Activated CD4-positive, CD25-positive, alpha-beta regulatory T cell treated with anti-CD3 and anti-CD28 coated beads, Interleukin-2, amount 50 U/mL, for 16 hours (primary cell): ENCODE measurements around the gene PIH1D2.
"Not testable (repeated sequence)": the region's sequence is repeated elsewhere in the genome, so short reads cannot be mapped to it uniquely, and the experiment has no call there.

Source experiments
- DNase-seq: peaks from one replicate; pipeline ENCODE4 v3.0.0-alpha.2; 2020; ENCODE audit warnings: low read depth, low spot score

The PIH1D2 gene

GRCh38 chr11:112057170-112057569, 16.6 kb downstream of the PIH1D2 start:
- DNase-seq = no peak

- DNase-seq = no peak
Observed at GRCh38 chr11:112051768-112052167, 22.0 kb downstream of the PIH1D2 start.

- DNase-seq = no peak
Observed at GRCh38 chr11:112050721-112051120, 23.1 kb downstream of the PIH1D2 start.

- DNase-seq = no peak
Observed at GRCh38 chr11:112049777-112050176, 24.0 kb downstream of the PIH1D2 start.

GRCh38 chr11:112048256-112048655, 25.6 kb downstream of the PIH1D2 start:
- not testable (repeated sequence) for DNase-seq

DNA sequence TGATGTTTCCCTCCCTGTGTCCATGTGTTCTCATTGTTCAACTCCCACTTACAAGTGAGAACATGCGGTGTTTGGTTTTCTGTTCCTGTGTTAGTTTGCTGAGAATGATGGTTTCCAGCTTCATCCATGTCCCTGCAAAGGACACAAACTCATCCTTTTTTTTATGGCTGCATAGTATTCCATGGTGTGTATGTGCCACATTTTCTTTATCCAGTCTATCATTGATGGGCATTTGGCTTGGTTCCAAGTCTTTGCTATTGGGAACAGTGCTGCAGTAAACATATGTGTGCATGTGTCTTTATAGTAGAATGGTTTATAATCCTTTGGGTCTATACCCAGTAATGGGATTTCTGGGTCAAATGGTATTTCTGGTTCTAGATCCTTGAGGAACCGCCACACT, 27.2 kb downstream of the PIH1D2 start:
- not testable (repeated sequence) for DNase-seq

DNA sequence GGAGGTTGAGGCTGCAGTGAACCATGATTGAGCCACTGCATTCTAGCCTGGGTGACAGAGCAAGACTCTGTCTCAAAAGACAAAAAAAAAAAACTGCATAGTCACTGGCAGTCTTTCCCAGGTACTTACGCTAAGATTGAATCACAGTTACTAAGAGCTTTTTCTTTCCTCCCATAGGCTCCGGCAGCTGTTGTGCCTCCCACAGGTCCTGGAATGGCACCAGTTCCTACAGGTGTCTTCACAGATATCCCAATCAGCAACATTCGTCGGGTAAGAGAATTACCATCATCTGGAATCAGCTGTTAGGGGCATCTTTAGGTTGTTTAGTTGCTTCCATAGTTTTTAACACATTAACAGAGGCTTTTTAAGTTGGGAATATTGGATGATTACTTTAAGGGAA, 28.9 kb downstream of the PIH1D2 start:
- DNase-seq = no peak

DNA sequence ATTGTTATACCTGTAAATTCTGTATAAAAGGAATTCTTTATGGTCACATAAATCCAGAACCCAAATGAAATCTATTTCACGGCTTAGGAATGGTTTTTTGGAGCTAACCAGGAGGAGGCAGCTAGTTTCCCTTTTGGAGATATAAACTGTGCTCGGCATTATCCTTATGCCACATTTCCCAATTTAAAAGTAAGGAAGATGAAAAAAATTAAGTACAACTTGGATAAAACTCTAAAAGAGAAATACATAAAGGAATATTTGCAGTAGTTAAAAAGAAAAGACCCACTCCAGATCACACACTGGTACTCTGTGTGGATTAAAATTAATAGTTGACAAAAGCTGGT, 30.9 kb downstream of the PIH1D2 start:
- no peak for DNase-seq

DNA sequence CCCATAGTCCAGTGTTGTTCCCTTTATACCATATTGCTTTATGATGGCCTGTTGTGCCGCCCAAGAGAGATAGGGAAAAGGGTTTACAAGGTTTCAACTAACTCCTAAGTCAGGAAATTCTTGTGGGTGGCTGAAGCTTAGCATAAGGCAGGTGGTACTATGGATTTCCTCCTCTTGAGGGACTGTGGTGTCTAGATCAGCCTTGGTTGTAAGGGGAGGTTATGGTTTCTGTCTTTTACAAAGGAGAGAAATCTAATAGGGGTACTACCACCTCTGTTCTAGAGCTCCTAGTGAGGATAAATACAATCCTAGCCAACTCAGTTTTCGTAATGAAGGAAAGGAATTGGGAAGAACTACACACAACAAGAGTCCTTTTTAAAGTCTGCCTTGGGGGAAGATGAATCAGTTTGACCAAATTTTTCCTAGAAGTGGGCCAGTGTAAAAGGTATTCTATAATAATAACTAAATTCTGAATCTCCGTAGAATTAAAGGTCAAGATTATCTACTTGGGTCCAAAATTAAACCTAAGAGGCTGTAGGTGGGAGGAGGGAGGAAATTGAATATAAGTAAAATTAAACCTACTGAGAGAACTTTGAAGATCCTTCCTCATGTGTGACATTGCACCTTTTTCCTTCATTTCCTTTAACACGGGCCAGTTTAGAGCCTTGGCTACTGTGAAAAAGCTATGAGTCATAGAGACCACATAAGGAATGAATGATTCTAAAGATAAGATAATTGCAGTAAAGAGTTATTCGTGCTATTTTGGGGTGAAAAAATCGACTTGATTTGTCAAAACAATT, 31.5 kb downstream of the PIH1D2 start:
- DNase-seq = no peak

DNA sequence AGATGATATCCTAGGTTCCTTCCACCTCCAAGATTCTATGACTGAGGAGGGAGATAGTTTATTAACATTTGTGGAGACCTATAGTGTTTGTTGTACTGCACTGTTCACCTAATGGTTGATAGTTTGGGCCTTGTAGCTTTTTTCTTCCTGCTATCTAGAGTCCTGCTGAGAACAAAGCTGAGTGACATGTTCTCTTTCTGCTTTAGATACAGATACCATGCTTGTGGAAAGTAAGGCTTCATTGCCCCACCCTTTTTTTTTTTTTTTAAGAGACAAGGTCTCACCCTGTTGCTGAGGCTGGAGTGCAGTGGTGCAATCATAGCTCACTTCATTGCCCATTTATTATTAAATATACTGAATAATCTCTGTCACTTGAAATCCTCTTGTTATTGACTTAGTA, 36.3 kb downstream of the PIH1D2 start:
- DNase-seq = no peak

DNA sequence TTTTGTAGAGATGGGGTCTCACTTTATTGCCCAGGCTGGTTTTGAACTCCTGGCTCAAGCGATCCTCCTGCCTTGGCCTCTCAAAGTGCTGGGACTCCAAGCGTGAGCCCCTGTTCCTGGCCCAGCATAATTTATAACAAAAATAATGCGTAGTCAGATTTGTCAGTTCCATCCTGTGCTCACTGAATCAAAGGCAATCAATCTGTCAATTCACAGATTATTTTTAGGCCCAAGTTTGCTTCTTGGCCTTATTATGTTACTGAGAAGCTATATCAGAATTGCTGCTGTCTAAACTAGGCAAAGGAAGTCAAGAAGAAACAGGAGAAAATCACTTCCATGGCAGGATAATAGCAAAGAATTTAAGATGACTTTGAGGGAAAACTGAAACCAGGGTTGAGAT, 39.9 kb downstream of the PIH1D2 start:
- no peak for DNase-seq

- no peak for DNase-seq
Observed at GRCh38 chr11:112029460-112029859, 44.4 kb downstream of the PIH1D2 start.

DNA sequence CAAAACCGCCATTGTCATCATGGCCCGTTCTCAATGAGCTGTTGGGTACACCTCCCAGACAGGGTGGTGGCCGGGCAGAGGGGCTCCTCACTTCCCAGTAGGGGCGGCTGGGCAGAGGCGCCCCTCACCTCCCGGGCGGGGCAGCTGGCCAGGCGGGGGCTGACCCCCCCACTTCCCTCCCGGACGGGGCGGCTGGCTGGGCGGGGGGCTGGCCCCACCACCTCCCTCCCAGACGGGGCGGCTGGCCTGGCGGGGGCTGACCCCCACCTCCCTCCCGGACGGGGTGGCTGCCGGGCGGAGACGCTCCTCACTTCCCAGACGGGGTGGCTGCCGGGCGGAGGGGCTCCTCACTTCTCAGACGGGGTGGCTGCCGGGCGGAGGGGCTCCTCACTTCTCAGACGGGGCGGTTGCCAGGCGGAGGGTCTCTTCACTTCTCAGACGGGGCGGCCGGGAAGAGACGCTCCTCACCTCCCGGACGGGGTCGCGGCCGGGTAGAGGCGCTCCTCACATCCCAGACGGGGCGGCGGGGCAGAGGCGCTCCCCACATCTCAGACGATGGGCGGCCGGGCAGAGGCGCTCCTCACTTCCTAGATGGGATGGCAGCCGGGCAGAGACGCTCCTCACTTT, 46.9 kb downstream of the PIH1D2 start:
- DNase-seq = not testable (repeated sequence)

DNA sequence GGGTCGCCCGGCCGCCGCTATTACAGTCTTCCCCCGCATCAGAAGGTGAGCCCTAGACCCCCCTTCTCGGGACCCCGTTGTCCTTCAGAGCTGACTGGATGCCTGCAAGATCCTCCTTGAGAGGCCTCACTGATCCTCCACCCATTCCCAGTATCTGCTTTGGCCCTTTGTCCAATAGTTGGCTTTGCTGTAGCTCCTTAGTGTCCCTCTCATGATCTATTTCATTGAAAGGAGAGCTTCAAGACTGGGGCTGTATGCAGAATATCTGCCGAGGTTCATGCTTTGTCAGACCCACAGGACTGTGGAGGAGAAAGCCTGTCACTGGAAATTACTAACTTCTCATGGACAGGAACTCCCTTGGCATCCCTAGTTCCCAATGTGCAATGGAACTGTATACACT, 48.1 kb downstream of the PIH1D2 start:
- DNase-seq = no peak

DNA sequence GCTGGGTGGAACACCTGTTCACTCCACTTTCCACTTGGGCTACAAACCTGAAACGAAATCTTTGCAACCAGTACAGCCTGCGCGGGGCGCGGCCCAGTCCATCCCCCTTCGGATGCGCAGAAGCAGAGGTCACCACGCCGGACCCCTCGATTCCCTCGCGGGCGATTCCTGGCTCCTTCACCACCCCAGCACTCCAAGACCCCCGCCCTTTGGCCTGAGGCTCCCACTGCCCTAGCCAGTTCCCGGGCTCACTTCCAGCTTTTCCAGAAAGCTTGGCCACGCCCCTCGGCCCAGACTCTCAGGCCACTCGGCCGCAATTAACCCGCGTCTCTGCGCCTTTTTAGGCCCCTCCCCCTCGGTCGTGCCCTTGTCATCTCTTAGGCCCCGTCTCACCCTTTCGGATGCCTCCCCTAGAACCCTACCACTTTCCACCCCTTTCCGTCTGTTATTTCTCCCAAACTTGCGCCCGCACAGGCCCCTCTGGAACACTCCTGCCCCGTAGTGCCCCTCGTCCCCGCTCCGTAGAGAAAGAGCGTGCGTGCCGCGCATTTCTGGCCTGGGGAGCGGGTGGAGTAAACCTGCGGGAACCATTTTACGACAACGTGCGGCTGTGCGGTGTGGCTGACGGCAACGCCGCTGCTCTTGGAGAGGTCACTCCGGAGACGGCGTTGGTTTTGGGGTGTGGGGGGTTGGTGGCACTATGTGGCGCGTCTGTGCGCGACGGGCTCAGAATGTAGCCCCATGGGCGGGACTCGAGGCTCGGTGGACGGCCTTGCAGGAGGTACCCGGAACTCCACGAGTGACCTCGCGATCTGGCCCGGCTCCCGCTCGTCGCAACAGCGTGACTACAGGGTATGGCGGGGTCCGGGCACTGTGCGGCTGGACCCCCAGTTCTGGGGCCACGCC, 48.8 kb downstream of the PIH1D2 start, which contains the start of gene DLAT:
TSS of gene DLAT (plus strand) at position 636 of the 906 bp plus-strand sequence. CDS start at position 701, 65 bp downstream.
- peak; percentile 67 for DNase-seq

DNA sequence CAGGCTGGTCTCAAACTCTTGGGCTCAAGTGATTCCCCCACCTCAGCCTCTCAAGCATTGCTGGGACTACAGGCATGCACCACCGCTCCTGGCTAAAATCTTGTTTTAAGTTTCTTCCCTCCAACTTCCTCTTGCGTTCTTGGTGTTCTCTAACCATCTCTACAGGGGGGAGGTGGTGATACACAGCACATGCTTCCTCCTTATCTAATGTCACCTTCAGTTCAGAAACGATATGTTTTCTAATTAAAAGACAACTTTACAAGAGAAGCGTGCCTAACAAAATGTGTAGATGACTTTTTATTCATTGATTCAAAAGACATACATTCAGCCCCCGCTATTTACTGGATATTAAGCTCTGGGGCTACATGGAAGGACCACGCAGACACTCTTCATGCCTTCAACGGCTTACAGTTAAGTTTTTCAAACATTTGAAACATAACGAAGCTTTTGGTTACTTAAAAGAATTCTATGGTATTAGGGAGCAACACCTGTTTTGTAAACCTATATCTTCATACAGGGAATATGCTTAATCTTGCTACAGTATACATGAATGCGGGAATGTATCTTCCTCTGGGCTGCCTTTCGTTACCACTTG, 49.5 kb downstream of the PIH1D2 start:
- DNase-seq = no peak

DNA sequence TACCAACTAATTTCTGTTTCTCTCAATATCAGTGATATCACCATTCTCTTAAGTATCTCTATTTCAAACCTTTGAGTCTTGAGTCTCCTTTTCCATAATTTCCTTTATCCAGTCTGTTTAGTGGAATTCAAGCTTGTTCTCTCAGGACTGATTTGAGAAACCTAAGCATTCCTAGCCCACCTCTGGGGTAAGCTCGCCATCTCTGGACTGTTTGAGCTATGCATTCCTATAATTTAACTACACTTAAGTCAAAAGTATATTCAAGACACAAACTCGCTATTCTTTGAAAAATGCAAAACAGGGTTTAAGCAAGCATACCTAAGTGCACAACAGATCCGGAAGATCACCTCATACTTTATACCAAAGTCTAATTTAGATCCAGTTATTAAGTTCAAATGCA, 50.7 kb downstream of the PIH1D2 start:
- no peak for DNase-seq

DNA sequence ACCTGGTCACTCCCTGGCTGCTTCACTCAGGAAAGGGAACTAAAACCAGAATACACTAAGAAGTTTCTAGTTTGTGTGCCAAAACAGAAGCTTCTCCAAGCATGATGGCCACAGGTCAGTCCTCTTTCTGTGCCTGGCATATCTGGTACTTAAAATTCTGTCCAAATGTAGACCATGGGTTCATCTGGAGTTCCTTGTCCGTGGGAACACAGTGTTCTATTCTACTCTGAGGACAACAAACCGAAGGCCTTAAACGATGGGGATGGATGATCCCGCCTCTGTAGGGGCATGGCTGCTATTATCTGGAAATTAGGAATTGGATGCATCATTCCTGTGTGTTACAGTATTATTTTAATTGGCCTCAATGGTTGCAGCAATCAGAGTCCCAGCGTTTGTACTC, 54.8 kb downstream of the PIH1D2 start:
- no peak for DNase-seq
